ENCODE data around the gene APBA2.

The APBA2 gene

DNA sequence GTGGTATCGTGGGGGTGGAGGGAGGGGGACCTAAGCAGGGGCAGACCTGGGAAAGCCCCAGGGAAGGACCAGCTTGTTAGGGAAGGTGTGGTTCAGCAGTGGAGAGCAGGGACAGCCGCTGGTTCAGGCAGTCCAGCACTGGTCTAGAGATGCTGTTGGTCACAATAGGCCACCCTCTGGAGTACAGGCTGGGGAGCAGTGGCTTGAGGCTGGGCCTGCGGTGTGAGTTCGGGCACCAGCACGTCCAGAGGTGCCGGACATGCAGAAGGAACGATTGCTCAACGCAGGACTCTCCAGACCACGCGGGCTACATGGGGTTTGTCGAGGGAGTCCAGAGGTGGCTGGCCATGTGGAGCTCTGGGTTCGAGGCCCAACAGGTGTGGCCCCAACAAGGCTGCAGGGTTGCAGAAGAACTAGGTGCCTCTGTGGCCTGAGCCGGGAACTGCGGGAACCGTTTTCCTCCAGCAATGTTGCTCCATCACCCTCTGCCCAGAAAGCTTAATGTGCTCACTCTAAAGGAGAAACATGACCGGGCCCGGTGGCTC lies 143.9 kb downstream of the APBA2 start:
- Mint-ChIP-seq H3K27ac (no peak overlapping the region), H3K4me3 (no peak overlapping the region), H3K27me3 (ENCODE audit: low read depth, poor library complexity) (no peaks in the 10 kb centered on the region), H3K9me3 (peaks cover 36% of the 10 kb centered on the region), H3K36me3 (ENCODE audit: low read depth) (peaks cover 46% of the 10 kb centered on the region), H3K4me1 (peaks cover 3% of the 10 kb centered on the region)
- TF ChIP-seq, protein P1, sequence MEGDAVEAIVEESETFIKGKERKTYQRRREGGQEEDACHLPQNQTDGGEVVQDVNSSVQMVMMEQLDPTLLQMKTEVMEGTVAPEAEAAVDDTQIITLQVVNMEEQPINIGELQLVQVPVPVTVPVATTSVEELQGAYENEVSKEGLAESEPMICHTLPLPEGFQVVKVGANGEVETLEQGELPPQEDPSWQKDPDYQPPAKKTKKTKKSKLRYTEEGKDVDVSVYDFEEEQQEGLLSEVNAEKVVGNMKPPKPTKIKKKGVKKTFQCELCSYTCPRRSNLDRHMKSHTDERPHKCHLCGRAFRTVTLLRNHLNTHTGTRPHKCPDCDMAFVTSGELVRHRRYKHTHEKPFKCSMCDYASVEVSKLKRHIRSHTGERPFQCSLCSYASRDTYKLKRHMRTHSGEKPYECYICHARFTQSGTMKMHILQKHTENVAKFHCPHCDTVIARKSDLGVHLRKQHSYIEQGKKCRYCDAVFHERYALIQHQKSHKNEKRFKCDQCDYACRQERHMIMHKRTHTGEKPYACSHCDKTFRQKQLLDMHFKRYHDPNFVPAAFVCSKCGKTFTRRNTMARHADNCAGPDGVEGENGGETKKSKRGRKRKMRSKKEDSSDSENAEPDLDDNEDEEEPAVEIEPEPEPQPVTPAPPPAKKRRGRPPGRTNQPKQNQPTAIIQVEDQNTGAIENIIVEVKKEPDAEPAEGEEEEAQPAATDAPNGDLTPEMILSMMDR (IDR thresholded peaks at IDR 0.05): no peak
- DNase-seq: no peak

- no peak for DNase-seq
- H3K4me1 Mint-ChIP-seq: no peaks in the 10 kb centered on the region
- H3K27me3 Mint-ChIP-seq (ENCODE audit: low read depth, poor library complexity): no peaks in the 10 kb centered on the region
Observed at GRCh38 chr15:29031502-29032228, 145.9 kb downstream of the APBA2 start.

GRCh38 chr15:29032229-29032625 lies 146.5 kb downstream of the APBA2 start:
- H3K4me1 Mint-ChIP-seq: no peaks in the 10 kb centered on the region
- TF ChIP-seq, protein P1 (IDR thresholded peaks at IDR 0.05): no peak
- H3K36me3 Mint-ChIP-seq (ENCODE audit: low read depth): peaks cover 43% of the 10 kb centered on the region
- peaks cover 35% of the 10 kb centered on the region for H3K9me3 Mint-ChIP-seq
- no peak for DNase-seq
- H3K27me3 Mint-ChIP-seq (ENCODE audit: low read depth, poor library complexity): no peaks in the 10 kb centered on the region
- no peak overlapping the region for H3K4me3 Mint-ChIP-seq
- no peak overlapping the region for H3K27ac Mint-ChIP-seq

More at GRCh38 chr15:29031502-29032228, 145.9 kb downstream of the APBA2 start:
- H3K9me3 Mint-ChIP-seq: peaks cover 36% of the 10 kb centered on the region
- H3K27ac Mint-ChIP-seq: no peak overlapping the region
- no peak overlapping the region for H3K4me3 Mint-ChIP-seq
- H3K36me3 Mint-ChIP-seq (ENCODE audit: low read depth): peaks cover 46% of the 10 kb centered on the region
- TF ChIP-seq, protein P1 (IDR thresholded peaks at IDR 0.05): no peak

DNA sequence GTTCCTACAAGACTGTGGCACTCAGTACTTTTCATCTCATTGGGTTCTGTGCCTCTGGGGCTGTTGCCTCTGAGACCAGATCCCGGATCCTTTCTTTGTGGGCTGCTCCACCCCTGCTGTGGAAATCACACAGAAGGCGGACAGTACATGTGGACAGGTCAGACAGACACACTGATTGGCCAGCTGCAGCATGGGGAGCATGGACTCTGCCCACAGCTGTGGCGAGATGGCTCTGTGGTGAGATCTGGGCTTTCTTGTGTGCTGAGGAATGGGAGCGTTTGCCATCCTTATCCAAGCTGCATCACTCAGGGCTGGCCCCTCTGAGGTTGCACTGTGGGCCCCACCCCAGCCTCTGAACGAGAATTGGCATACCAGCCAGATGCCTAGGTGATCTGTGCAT lies 147.0 kb downstream of the APBA2 start:
- Mint-ChIP-seq H3K4me3 (no peak overlapping the region), H3K27ac (no peak overlapping the region), H3K9me3 (peaks cover 32% of the 10 kb centered on the region), H3K36me3 (ENCODE audit: low read depth) (peaks cover 39% of the 10 kb centered on the region), H3K27me3 (ENCODE audit: low read depth, poor library complexity) (no peaks in the 10 kb centered on the region), H3K4me1 (no peaks in the 10 kb centered on the region)
- TF ChIP-seq, protein P1 (IDR thresholded peaks at IDR 0.05): no peak
- no peak for DNase-seq

DNA sequence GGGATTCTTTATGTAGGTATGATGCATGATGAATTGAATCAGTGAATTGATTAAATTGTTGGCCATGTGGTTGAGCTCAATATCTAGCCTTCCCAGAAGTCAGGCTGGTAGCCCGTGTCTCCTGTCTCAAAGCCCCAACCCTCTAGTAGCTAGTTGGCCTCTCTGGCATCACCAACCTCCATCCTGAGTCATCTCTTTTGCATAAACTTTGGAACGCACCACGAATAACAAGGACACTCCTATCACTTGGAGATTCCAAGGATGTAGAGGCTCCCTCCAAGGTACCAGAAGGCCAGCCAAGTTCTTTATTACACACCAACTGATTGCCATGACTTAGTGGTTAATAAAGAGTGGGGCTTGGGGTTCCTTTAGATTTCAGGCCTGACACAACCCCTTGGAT lies 148.4 kb downstream of the APBA2 start:
- TF ChIP-seq, protein P1 (IDR thresholded peaks at IDR 0.05): no peak
- H3K9me3 Mint-ChIP-seq: peaks cover 20% of the 10 kb centered on the region
- no peaks in the 10 kb centered on the region for H3K27me3 Mint-ChIP-seq (ENCODE audit: low read depth, poor library complexity)

More for the DNA sequence above, 148.4 kb downstream of the APBA2 start:
- no peak overlapping the region for H3K4me3 Mint-ChIP-seq
- H3K36me3 Mint-ChIP-seq (ENCODE audit: low read depth): peaks cover 28% of the 10 kb centered on the region
- H3K27ac Mint-ChIP-seq: no peak overlapping the region
- H3K4me1 Mint-ChIP-seq: peaks cover 6% of the 10 kb centered on the region
- no peak for DNase-seq
